HG03469 (cell line): ENCODE measurements around the gene EPHB6.

Experiments used
- ATAC-seq: cut with Tn5 transposase; IDR thresholded peaks from one replicate; pipeline ENCODE4 v1.9.1; 2021; ENCODE audit warnings: mild to moderate bottlenecking, moderate library complexity, moderate number of reproducible peaks; ENCODE audit not compliant: unreplicated experiment

EPHB6 gene

DNA sequence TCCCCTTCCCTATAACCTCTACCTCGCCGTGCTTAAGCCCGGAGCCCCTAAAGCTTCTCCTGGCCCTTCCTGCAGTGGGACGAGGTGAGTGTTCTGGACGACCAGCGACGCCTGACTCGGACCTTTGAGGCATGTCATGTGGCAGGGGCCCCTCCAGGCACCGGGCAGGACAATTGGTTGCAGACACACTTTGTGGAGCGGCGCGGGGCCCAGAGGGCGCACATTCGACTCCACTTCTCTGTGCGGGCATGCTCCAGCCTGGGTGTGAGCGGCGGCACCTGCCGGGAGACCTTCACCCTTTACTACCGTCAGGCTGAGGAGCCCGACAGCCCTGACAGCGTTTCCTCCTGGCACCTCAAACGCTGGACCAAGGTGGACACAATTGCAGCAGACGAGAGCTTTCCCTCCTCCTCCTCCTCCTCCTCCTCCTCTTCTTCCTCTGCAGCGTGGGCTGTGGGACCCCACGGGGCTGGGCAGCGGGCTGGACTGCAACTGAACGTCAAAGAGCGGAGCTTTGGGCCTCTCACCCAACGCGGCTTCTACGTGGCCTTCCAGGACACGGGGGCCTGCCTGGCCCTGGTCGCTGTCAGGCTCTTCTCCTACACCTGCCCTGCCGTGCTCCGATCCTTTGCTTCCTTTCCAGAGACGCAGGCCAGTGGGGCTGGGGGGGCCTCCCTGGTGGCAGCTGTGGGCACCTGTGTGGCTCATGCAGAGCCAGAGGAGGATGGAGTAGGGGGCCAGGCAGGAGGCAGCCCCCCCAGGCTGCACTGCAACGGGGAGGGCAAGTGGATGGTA is 9.2 kb downstream of the EPHB6 start:
- no peak for ATAC-seq

DNA sequence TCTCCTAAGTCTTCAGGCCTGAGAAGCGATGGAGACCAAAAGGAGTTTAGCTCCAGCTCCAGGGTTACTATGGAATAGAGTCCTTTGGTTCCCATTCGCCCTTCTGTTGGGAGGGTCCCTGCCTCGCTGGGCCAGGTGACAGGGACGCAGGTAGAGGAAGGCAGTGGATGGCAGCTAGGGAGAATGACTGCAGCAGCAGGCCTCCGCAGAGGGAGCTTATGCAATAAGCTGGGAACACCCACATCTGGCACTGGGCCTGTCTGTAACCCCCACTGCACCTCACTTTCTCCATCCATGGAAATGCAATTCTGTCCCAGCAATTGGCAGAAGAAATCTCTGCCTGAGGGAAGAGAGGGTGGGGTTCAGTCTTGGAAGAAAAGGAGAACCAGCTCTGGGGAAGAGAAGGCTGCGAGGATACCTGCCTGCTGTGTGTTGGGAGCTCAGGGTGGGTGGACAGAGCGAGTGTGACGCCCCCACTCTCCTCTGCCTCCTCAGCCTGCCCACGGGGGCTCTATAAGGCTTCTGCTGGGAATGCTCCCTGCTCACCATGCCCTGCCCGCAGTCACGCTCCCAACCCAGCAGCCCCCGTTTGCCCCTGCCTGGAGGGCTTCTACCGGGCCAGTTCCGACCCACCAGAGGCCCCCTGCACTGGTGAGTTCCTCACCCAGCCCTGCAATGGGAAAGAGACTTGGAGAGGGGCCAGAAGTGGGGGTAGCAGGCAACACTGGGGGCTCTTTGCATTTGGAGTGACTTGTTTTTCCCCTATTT is 10.3 kb downstream of the EPHB6 start:
- ATAC-seq: no peak

DNA sequence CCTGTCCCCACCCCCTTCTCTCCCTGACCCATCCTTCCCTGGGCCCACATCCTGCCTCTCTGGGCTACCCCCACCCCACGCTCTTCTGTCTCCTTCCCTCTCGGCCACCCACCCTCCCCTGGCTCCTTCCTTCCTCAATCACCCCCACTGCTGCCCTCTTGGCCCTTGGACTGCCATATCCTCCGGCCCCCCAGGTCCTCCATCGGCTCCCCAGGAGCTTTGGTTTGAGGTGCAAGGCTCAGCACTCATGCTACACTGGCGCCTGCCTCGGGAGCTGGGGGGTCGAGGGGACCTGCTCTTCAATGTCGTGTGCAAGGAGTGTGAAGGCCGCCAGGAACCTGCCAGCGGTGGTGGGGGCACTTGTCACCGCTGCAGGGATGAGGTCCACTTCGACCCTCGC is 10.9 kb downstream of the EPHB6 start:
- ATAC-seq: no peak

DNA sequence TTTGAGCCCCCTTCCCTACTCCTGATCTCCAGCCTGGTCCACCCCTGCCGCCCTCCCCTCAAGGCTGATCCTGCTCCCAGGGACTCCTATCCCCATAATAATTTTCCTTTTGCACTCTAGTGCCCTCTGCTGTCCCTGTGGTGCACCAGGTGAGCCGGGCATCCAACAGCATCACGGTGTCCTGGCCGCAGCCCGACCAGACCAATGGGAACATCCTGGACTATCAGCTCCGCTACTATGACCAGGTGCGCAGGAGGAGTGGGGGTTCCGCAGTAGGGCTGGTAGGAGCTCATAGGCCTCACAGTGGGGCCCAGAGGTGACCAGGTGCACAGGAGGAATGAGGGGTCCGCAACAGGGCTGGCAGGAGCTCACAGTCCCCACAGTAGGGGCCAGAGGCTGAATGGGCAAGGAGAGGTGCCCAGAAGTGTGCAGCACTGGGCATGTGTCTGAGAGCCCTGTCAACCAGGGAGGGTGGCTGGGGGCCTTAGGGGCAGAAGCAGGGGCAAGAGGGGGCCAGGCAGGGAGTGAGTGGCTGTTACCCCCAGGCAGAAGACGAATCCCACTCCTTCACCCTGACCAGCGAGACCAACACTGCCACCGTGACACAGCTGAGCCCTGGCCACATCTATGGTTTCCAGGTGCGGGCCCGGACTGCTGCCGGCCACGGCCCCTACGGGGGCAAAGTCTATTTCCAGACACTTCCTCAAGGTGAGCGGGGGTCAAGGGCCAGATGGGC is 11.7 kb downstream of the EPHB6 start:
- no peak for ATAC-seq

DNA sequence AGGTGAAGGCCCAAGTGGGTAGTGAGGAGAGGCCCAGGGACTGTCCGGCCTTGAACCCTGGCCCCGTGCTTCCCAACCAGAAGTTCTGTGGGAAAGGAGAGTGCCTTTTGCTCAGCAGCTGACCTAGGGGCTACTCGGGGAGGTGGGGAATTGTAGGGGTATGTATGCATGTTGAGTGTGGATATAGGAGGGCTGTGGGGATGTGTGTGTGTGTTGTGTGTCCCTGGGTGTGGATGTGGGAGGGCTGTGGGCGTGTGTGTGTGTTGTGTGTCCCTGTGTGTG is 12.2 kb downstream of the EPHB6 start:
- ATAC-seq: no peak

DNA sequence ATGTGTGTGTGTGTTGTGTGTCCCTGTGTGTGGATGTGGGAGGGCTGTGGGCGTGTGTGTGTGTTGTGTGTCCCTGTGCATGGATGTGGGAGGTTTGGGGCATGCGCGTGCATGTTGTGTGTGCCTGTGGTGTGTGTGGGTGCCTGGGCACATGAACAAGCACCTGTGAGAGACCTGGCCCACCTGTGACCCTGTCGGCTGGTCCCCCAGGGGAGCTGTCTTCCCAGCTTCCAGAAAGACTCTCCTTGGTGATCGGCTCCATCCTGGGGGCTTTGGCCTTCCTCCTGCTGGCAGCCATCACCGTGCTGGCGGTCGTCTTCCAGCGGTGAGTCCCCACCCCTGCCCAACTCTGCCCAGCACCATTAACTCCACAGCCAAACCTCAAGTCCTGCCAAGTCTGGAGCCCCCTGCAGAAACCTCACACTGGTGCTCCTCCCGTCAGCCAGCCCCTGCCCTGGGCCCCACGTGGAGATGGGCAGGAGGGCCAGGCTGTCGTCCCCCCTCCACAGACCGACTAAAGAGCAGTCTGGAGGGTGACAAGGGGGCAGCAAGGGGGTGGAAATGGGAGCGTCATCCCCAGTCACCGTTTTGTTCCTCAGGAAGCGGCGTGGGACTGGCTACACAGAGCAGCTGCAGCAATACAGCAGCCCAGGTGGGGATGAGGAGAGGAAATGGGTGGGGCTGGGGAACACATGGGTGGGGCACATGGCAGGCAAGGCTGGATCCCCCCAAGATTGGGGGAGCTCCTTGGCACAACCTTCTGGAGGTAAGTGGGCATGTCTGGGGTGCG is 12.7 kb downstream of the EPHB6 start:
- no peak for ATAC-seq

DNA sequence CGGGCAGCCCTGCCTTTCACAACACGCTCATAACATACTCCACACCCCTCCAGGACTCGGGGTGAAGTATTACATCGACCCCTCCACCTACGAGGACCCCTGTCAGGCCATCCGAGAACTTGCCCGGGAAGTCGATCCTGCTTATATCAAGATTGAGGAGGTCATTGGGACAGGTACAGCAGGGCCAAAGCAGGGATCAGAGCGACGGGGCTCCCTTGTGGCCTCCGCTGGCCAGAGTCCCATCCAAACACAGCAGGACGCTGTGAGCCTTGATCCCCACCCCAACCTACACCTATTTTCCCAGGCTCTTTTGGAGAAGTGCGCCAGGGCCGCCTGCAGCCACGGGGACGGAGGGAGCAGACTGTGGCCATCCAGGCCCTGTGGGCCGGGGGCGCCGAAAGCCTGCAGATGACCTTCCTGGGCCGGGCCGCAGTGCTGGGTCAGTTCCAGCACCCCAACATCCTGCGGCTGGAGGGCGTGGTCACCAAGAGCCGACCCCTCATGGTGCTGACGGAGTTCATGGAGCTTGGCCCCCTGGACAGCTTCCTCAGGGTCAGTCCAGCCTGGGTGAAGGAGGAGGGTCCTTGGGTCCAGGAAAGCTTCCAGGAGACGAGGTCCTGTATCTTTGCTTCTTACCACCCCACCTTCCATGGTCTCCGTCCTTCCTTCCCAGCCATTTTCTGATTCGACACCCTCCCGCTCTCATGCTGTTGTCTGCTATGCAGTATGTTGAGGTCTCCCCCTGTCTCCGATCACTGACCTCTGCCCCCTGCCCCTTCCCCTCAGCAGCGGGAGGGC is 13.5 kb downstream of the EPHB6 start:
- ATAC-seq: no peak

DNA sequence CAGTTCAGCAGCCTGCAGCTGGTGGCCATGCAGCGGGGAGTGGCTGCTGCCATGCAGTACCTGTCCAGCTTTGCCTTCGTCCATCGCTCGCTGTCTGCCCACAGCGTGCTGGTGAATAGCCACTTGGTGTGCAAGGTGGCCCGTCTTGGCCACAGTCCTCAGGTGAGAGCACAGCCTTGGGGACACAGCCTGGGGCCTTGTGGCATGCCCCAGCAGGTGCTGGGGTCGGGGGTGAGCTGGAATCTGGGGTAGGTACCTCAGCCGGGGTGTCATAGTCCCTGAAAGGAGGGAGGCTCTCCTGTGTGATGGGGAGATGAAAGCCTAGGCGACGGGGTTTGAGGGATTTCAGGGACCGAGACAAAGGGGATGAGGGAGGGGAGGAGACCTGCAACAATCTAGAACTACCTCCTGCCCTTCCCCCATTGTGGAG is 14.1 kb downstream of the EPHB6 start:
- no peak for ATAC-seq

DNA sequence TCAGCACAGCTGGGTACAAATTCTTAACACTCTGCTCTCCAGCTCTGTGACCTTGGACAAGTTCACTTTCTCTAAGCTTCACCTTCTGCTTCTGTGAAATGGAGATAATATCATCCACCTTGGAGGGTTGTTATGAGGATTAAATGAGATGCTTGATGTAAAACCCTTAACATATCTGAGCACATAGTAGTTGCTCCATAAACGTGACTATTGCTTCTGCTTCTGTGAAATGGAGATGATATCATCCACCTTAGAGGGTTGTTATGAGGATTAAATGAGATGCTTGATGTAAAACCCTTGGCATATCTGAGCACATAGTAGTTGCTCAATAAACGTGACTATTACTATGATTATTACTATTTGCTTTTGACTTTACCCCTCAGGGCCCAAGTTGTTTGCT is 14.6 kb downstream of the EPHB6 start:
- no peak for ATAC-seq

DNA sequence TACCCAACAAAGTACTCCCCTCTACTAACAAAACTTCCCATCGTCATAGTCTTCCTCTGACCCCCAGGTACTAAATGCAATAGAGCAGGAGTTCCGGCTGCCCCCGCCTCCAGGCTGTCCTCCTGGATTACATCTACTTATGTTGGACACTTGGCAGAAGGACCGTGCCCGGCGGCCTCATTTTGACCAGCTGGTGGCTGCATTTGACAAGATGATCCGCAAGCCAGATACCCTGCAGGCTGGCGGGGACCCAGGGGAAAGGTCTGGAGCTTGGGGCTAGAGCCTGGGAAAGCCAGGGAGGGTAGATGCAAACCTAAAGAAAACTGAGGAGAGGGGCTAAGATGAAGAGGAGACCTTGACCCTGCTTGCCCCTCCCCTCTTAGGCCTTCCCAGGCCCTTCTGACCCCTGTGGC is 15.3 kb downstream of the EPHB6 start:
- ATAC-seq: no peak

DNA sequence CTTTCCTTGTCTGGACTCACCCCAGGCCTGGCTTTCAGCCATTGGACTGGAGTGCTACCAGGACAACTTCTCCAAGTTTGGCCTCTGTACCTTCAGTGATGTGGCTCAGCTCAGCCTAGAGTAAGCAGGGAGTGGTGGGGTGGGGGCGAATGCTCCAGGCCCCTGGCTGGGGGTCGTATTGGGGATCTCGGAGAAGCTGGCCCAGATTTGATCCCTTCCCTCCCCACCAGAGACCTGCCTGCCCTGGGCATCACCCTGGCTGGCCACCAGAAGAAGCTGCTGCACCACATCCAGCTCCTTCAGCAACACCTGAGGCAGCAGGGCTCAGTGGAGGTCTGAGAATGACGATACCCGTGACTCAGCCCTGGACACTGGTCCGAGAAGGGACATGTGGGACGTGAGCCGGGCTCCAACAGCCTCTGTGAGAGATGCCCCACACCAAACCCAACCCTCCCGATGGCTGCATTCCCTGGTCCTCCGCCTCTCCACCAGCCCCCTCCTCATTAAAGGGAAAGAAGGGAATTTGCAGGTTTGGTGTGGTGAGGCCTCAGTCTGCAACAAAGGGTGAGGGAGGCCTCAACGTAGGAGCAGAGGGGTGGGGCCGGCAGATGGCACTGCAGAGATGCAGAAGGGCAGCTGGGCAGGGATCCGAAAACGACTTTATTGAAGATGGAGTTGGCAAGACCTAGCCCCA is 15.8 kb downstream of the EPHB6 start:
- ATAC-seq: no peak

DNA sequence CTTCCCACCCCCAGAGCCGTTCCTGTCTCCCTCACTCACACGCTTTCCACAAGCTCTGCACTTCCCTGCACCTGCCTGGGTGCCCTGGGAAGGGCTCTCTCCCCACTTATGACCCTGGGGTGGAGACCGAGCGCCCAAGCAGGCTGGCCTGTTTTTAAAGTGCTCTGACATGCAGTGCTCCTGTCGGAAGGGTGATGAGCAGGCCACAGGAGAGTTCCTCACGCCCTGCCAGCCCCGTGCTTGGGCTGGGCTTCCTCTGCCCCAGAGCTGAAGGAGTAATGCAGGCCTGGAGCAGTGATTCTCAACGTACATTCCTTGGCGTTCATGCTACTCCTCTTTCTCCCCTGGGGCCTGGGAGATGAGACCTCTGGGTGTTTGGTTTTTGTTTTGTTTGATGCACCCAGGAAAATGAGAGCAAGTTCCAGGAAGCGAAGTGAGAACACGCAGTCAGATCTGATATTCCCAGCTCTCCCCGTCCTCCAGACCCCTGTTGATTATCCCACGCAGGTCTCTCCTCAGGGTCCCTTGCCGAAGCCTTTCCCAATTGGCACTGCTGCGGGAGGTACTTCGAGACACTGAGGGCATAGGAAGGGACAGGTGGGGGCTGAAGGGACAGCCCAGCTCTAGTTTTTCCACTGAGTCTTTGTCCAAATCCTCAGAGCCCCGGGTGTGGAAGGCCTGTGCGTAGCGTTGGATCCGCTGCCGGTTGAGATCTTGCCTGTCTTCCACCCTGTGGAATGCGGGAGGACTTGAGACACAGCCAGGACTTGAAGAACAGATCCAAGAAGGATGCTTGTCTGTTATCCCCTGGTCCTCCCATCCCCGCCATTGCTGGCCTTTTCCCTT is 16.6 kb downstream of the EPHB6 start:
- no peak for ATAC-seq

DNA sequence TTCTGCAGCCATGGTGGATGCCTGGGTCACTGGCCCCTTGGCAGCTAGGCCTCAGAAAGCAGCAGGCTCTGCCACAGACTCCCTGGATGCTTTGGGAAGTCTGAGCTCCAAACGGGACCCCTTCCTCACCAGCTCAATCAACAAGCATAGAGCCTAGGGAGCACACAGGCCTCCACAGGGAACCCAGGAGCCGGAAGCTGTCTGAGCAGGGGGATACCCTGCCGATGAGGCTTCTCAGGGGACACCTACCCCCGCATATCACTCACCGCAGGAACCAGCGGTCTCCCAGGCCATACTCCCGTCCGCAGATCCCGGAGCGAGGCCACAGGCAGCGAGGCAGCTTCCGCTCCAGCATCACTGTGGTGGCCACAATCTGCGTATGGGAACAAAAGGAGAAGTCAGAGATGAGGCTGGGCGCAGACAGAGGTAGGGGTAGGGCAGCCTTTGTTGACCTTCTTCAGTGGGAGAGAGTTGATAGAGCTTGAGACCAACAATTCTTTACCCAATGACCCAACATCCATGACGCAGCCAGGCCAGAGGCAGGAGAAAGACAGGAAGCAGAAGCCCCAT is 17.3 kb downstream of the EPHB6 start:
- ATAC-seq: no peak

DNA sequence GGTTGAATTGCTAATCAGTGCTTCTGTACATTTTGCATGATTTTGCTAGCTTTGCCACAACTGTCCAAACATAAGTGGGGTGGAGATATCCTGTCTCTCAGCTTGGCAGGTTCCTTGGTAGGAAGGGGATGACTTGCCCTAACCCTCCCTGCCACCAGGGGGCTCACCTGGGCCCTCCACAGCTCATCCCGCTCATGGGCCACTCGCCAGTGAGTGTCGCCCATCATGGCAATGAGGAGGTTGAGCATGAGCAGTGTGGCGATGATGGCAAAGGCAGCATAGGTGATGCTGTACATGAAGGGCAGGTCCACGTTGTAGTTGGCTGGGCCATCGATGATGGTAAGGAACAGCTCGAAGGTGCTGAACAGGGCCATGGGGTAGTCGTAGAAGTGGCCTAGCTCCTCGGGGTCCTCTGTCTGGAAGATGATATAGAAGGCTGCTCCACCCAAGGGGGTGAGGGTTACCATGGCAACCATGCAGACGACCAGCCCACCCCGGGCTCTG is 18.5 kb downstream of the EPHB6 start:
- peak; percentile 62 for ATAC-seq

DNA sequence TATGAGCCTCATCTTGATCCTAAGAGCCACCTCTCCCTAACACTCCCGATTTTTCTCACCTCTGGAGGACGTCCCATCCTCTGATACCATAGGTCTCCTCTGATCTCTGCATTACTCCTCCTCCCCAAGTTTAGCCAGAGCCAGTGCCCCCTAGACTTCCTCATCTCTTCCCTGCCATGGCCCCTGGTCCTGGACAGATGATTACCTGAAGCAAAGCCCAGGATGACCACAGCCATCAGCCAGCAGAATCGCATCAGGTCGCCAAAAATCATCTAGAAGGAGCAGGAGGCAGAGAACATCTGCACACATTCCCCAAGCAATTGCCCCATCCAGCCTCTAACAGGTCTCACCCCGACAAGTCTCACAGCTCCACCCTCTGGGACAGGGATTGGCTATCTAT is 19.0 kb downstream of the EPHB6 start:
- no peak for ATAC-seq

DNA sequence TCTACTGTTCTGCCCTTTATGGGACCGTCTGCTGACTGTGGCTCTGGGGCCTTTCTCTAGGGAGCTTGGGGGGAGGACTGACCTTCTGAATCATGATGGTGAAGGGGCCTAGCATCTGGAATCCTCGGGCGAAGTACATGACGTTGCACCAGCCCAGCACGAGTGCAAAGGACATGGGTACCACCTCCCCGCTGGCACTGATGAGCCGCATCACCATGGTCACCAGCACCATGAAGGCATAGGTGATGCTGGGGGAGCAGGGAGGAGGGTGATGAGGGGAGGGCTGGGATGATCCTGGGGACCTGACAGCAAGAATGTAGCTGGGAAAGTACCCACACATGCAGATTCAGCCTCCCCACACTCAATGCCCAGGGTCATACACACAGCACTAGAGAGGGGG is 19.5 kb downstream of the EPHB6 start:
- no peak for ATAC-seq

DNA sequence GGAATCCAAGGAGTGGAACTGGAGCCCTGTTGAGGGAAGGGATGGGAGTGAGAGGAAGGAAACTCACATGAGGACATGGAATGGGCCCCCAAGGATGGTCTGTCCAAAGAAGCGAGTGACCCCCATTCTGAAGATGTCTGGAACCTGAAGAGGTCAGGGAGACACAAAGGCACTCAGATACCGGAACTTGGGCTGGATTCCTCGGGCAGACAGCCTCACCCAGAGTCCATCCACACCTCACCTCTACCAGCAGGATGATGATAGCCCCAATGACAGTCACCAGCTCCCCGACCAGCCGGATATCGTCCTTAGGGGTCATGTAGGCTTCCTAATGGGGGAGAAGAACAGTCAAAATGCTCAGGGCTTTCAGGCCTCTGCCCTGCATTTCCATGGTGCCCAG is 20.0 kb downstream of the EPHB6 start:
- no peak for ATAC-seq

DNA sequence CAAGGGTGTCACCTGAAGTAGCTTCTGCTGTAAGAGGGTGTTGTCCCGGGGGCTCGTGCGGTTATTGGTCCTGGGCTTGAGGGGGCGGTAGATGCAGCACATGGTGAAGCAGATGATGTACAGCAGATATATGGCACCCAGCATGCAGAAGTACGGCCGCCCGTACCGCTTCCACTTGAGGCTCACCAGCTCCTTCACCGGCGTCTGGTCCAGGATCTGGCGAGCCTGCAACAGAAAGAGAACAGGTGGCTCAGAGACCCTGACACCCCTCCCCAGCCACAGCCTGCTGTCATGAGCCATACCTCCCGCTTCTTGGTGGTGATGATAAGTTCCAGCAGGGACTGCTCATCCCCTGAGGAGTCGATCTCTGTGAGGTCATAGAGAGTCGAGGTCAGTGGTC is 20.6 kb downstream of the EPHB6 start:
- ATAC-seq: no peak
